HG03280 (cell line): ENCODE results near the gene SLCO2A1.

Source experiments
- ATAC-seq: cut with Tn5 transposase; IDR thresholded peaks from one replicate; pipeline ENCODE4 v1.9.1; 2021; ENCODE audit warnings: mild to moderate bottlenecking, moderate library complexity; ENCODE audit not compliant: unreplicated experiment

The SLCO2A1 gene

DNA sequence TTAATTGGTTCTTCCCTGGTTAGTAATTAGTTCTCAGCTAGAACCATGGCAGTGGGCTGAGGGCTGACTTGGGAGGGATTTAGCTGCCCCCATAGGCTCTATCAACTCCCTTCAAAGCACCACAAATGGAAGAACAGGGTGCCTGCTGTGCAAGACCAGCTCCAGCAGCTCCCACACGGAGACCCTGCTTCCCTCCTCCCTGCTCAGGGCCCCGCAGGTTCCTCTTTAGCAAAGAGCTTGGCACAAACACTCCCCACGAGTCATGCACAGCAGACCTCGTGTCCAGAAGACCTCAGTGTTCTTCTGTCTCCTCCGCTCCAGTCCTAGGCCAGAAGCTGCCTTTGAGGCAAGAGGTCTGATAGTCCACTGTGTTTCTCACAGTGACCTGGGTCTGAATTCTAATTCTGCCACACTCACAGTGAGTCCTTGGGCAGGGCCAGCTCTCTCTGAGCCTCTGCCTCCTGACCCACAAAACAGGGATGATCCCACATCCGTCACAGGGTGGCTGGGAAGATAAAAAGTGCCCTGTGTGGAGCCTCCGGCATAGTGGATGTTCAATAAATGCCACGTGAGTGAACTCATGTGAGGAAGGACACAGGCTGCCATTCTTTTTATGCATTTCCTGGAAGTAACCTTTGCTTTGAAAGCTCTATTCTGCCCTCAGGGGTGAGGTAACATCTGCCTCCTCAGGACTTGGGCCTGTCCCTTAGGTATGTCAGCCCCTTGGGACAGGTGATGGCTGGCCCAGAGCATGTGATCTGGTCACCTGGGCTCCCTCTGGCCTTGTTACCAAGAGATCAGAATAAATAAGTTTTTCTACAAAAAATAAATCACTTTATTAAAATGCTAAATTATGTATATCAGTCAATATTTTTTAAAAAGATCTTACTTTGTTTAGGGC lies 141.7 kb downstream of the SLCO2A1 start:
- no peak for ATAC-seq

DNA sequence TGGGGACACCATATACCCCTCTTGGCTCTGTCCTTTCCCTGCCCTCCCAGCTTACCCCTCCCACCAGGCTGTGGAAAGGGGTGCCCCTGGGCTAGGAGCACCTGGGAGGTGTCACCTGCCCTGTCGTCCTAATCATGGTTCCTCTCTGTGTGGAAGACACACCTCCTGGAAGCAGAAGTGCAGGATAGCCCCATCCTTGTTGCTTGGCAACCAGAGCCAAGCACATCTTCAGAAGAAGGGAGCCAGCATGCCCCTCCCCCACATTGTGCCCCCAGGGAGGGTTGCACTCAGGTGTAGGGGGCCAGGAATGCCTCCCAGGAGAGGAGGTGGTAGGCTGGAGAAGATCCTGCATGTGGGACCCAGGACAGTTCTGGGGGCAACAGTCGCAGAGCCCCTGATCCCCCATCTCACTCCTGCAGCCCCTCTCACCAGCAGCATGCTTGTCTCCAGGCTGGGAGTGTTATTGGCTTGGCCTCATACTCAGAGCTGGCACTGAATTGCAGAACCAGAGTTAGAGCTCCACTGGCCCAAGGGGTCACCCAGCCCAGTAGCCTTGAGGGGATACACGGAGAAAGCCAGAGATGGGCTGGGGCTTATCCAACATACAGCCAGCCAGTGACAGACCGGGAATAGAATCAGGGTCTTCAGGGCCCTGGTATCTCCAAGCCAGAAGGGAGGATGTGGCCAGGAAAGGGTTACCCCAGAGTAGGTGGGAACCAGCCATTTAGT lies 142.5 kb downstream of the SLCO2A1 start:
- no peak for ATAC-seq

- ATAC-seq: no peak
Observed at GRCh38 chr3:133886031-133886722, 143.5 kb downstream of the SLCO2A1 start.

GRCh38 chr3:133884887-133885711 lies 144.6 kb downstream of the SLCO2A1 start:
- no peak for ATAC-seq

- no peak for ATAC-seq
Observed at GRCh38 chr3:133884054-133884886, 145.5 kb downstream of the SLCO2A1 start.

- no peak for ATAC-seq
Observed at GRCh38 chr3:133883641-133884040, 146.1 kb downstream of the SLCO2A1 start.

GRCh38 chr3:133882986-133883586 lies 146.6 kb downstream of the SLCO2A1 start:
- ATAC-seq: no peak

DNA sequence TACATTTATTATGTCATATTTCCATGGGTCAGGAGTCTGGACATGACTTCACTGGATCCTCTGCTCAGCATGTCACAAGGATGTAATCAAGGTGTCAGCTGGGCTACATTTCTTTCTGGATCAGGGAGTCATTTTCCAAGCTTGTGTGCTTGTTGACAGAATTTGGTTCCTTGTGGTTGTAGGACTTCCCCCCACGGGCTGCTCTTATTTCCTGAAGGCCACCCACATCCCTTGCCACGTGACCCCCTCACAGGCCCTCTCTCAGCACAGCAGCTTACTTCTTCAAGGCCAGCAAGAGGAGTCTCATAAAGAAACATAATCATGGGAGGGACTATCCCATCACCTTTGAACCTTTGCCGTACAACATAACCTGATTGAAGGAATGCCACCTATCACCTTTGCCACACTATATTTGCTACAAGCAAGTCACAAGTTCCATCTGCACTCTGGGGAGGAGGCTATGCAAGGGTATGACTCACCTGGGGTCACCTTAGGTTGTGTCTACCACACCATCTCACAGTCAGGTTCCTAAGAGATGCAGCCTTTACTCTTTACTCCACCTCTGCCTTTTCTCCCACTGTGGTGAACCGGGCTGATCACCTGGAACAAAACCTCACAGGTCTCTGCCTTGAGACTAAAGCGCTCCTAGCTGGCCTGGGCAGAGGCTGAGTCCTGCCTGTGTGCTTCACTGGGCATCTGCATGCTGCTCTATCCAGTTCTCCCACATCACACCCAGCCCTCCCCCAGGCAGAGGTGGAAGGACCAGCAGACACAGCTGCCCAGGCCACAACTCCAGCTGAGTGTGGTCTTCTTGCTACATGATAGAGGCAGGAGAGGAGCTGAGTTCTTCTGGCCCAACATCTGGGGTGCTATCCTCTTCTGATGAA lies 147.5 kb downstream of the SLCO2A1 start:
- ATAC-seq: no peak

- no peak for ATAC-seq
Observed at GRCh38 chr3:133881492-133881891, 148.2 kb downstream of the SLCO2A1 start.

GRCh38 chr3:133880886-133881455 lies 148.8 kb downstream of the SLCO2A1 start:
- ATAC-seq: no peak

GRCh38 chr3:133880287-133880686 lies 149.4 kb downstream of the SLCO2A1 start:
- ATAC-seq: no peak

- no peak for ATAC-seq
Observed at GRCh38 chr3:133878518-133878917, 151.2 kb downstream of the SLCO2A1 start.
